Karpas-422 (cell line): Measurements from ENCODE around the gene RBPJ. TPM values are rescaled to one million over a fixed set of nuclear protein-coding genes. Genes with fewer than 3 reads are reported as not detected.

Source experiments
- DNase-seq: peaks from one replicate; pipeline ENCODE4 v3.0.0-alpha.2; 2015
- H2AFZ ChIP-seq: fragments of 200-600 bp; sonication (generic); 2 replicates; pipeline ENCODE4 v1.6.1; 2014; ENCODE audit warnings: antibody characterized with exemption, low read length, mixed read lengths
- H3K27ac ChIP-seq: fragments of 200-600 bp; sonication (generic); 2 replicates; pipeline ENCODE4 v1.5.1; 2014; ENCODE audit warnings: mild to moderate bottlenecking, low read length, moderate library complexity
- H3K27me3 ChIP-seq: fragments of 200-600 bp; sonication (generic); 2 replicates; pipeline ENCODE4 v1.6.1; 2014; ENCODE audit warnings: low read length, mixed read lengths
- H3K36me3 ChIP-seq: fragments of 200-600 bp; sonication (generic); 2 replicates; pipeline ENCODE4 v1.6.1; 2014; ENCODE audit warnings: low read length, mixed read lengths; ENCODE audit not compliant: insufficient read depth
- H3K4me1 ChIP-seq: fragments of 200-600 bp; sonication (generic); 2 replicates; pipeline ENCODE4 v1.6.1; 2014; ENCODE audit warnings: mild to moderate bottlenecking, low read length, mixed read lengths
- H3K4me2 ChIP-seq: fragments of 200-600 bp; sonication (generic); 2 replicates; pipeline ENCODE4 v1.6.1; 2014; ENCODE audit warnings: low read length, low read depth, mild to moderate bottlenecking; ENCODE audit not compliant: poor library complexity, severe bottlenecking
- H3K4me3 ChIP-seq: fragments of 200-600 bp; sonication (generic); 2 replicates; pipeline ENCODE4 v1.5.1; 2014; ENCODE audit warnings: mild to moderate bottlenecking, antibody characterized with exemption, low read length, mixed read lengths
- H3K79me2 ChIP-seq: fragments of 200-600 bp; sonication (generic); 2 replicates; pipeline ENCODE4 v1.6.1; 2014; ENCODE audit warnings: mild to moderate bottlenecking, low read length, mixed read lengths
- H3K9ac ChIP-seq: fragments of 200-600 bp; sonication (generic); 2 replicates; pipeline ENCODE4 v1.6.0; 2014; ENCODE audit warnings: low read length
- H3K9me2 ChIP-seq: fragments of 200-600 bp; sonication (generic), shearing (Covaris generic); replicated peaks from 2 replicates; pipeline ENCODE4 v1.6.0; 2014; ENCODE audit warnings: mild to moderate bottlenecking, low read length, moderate library complexity; ENCODE audit not compliant: insufficient read depth
- H3K9me3 ChIP-seq: fragments of 300-700, 200-600 bp; sonication (generic); 2 replicates; pipeline ENCODE4 v1.6.1; 2014; ENCODE audit warnings: low read length, mixed read lengths
- H4K20me1 ChIP-seq: fragments of 200-600 bp; sonication (generic); 2 replicates; pipeline ENCODE4 v1.6.1; 2014; ENCODE audit warnings: mild to moderate bottlenecking, antibody characterized with exemption, low read length, low read depth; ENCODE audit not compliant: insufficient read depth
- total RNA-seq: library from RNA; depleted of rRNA; stranded (reverse); fragments of >200 nt; shearing (Covaris generic); gene quantifications from 2 replicates; pipeline ENCODE4 v1.2.3, GENCODE V29; 2014; ENCODE audit warnings: low replicate concordance

The RBPJ gene
- total RNA-seq, 1 experiment from 2014 or later: 36.8 TPM

DNA sequence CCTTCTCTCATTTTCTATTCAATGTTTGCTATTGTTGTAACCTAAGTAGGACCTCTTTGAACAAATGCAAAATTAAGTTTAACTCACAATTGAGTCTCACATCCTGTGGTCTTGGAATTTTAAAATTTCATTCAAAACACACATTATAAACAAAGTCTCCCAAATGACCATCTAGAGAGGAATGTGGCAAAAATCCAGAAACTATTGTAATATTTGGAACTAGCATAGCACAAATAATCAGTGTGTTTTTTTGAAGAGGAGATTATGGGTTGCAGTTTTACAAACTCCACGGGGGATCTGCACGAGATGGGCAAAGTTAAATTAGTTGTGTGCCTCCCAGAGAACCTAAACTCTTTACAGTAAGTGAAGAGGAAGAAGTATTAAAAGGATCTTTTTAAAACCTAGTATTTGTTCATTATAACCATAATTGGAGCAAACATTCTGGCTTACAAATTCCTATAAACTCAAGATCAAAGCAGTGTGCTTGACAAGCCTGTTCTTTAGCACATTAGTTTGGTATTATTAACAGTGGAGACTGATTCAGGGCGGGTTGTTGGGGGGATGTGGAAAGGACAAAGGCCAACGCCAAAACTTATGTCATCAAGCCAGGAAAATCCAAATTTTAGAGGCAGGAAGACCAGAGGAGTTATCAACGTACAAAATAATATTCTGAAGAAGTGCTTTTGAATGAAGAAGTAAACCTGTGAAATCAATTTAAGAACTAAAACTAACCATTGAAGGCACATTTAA is 22.4 kb upstream of the RBPJ start:
- H3K4me3 ChIP-seq: no peak overlapping the region
- H3K9me2 ChIP-seq: no peaks in the 10 kb centered on the region
- no peaks in the 10 kb centered on the region for H3K27me3 ChIP-seq
- no peaks in the 10 kb centered on the region for H3K9me3 ChIP-seq
- H3K27ac ChIP-seq: no peak overlapping the region
- no peaks in the 10 kb centered on the region for H3K4me1 ChIP-seq
- no peaks in the 10 kb centered on the region for H3K36me3 ChIP-seq
- no peak overlapping the region for H3K9ac ChIP-seq
- DNase-seq: no peak
- no peak overlapping the region for H2AFZ ChIP-seq
- H4K20me1 ChIP-seq: no peaks in the 10 kb centered on the region
- no peak overlapping the region for H3K4me2 ChIP-seq
- no peaks in the 10 kb centered on the region for H3K79me2 ChIP-seq

DNA sequence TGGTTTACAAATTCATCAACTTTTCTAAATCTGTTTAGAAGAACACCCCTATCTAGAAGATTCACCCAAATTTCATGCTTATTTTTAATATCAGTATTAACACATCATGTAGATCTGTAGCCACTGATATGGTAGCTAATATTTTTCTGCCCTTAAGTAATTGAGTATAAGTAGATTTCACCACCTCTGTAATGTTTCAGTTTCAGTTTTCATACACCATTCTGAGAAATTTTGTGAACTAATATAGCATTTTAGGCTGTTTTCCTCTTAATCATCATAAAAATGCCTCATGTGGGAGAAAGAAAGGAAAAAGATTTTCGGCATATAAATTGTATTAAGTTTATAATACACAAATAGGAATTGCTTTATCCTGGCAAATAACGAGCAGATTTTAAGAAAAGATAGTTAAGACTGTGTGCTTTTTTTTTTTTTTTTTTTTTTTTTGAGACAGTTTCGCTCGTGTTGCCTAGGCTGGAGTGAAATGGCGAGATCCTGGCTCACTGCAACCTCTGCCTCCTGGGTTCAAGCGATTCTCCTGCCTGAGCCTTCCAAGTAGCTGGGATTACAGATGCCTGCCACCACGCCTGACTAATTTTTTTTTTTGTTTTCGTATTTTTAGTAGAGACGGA is 21.4 kb upstream of the RBPJ start:
- no peak overlapping the region for H3K4me3 ChIP-seq
- DNase-seq: no peak
- no peak overlapping the region for H2AFZ ChIP-seq

DNA sequence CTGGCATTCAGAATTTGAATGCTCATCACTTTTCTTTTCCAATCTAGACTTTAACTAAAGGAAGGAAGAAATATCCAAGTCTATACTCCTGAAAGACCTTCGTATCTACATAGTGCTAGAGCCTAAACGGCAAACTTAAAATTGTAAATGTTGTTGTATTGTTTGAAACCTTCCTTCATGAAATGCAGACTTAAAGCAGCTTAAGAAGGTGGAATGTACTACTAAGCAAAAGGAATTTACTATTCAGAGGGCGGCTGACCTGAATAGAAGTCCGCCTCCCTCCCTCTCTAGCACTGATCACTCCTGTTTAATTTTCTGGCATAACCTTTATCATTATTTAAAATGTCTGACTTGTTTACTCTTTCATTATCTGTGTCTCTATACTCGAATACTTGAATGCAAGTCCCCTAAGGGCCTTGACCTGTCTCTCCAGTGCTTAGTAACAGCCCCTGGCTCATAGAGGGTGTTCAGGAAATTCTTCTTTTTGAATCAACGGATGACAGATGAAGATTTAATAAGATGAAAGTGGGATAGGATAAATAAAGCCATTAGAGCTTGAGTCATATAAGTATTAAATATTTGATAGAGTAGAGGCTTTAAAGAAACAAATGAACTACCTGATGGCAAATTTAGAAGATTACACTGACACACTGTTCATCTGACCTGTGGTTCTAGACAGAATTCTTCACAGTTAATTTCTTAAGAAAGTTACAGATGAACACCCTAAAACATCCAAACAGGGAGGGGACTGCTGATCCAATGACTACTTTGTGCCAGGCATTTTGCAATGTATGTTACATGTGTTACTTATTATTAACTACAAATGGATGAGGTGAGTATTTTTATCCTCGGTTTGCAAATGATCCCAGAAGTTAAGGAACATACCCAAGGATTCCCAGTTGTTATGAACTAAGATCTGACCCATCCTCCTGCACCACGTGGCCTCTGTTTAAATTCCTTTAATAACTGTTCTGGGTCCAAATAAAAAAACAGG is 20.2 kb upstream of the RBPJ start:
- Histone ChIP-seq H2AFZ (no peak overlapping the region), H3K9me2 (no peaks in the 10 kb centered on the region), H3K4me3 (no peak overlapping the region), H3K9ac (no peak overlapping the region), H4K20me1 (no peaks in the 10 kb centered on the region), H3K27ac (no peak overlapping the region), H3K36me3 (no peaks in the 10 kb centered on the region), H3K4me1 (no peaks in the 10 kb centered on the region), H3K9me3 (no peaks in the 10 kb centered on the region), H3K4me2 (no peak overlapping the region), H3K79me2 (no peaks in the 10 kb centered on the region), H3K27me3 (no peaks in the 10 kb centered on the region)
- DNase-seq: no peak

More for the DNA sequence above, 21.4 kb upstream of the RBPJ start:
- Histone ChIP-seq H3K9ac (no peak overlapping the region), H3K27me3 (no peaks in the 10 kb centered on the region), H3K27ac (no peak overlapping the region), H3K4me2 (peak overlapping the region; percentile 13), H4K20me1 (no peaks in the 10 kb centered on the region), H3K9me2 (no peaks in the 10 kb centered on the region), H3K9me3 (no peaks in the 10 kb centered on the region), H3K36me3 (no peaks in the 10 kb centered on the region), H3K79me2 (no peaks in the 10 kb centered on the region), H3K4me1 (no peaks in the 10 kb centered on the region)

DNA sequence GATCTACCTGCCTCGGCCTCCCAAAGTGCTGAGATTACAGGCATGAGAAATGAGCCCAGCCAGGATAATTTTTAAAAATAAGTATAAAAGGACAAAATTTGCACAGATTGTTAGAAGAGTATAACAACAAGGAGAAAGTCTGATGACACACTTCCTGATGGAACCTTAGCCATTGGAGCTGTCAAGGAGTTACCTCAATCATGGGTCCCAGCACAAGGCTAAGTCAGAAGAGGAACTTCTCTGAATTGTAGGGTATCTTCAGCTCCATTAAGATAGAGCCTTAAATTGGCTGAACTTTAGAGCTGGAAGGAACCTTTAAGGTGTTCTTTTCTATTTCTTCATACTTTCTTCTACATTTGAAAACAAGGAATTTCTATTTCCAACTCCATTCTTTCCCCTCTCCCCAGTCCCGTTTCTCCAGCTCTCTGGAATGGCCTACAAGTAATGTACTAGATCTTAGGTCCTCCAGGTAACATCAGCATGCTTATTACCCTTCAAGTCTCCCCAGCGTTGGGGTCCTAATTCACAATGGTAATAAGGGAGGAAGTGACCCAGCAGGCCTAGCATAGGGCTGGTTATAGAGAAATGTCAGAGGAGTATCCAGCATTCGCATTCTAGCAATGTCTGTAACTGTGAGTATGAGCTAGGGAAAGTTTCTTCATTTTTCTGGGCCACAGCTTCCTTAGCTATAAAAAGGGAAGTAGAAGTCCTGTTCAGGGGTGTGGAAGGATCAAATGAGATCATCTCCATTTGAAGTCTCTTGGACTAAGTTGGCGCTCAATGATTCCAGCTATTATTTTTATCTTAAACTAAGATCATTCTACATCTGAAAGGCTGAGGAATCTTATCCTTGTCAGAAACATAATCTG is 18.5 kb upstream of the RBPJ start:
- H3K79me2 ChIP-seq: no peaks in the 10 kb centered on the region
- H3K9me2 ChIP-seq: no peaks in the 10 kb centered on the region
- no peak overlapping the region for H3K9ac ChIP-seq
- H3K27me3 ChIP-seq: no peaks in the 10 kb centered on the region
- H3K4me1 ChIP-seq: no peaks in the 10 kb centered on the region
- no peaks in the 10 kb centered on the region for H3K9me3 ChIP-seq
- DNase-seq: no peak
- no peak overlapping the region for H3K4me3 ChIP-seq
- no peak overlapping the region for H2AFZ ChIP-seq
- no peak overlapping the region for H3K27ac ChIP-seq
- no peaks in the 10 kb centered on the region for H3K36me3 ChIP-seq
- H4K20me1 ChIP-seq: no peaks in the 10 kb centered on the region
- no peak overlapping the region for H3K4me2 ChIP-seq

DNA sequence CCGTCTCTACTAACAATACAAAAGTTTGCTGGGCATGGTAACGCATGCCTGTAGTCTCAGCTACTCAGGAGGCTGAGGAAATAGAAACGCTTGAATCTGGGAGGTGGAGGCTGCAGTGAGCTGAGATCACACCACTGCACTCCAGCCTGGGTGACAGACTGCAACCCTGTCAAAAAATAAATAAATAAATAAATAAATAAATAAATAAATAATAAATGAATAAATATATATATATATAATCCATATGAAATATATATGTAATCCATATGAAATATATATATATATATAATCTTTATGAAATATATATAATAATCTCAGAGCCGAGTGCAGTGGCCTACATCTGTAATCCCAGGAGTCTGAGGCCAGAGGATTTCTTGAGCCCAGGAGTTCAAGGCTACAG is 17.8 kb upstream of the RBPJ start:
- Histone ChIP-seq H2AFZ (no peak overlapping the region), H3K79me2 (no peaks in the 10 kb centered on the region), H3K27me3 (no peaks in the 10 kb centered on the region), H3K9me3 (no peaks in the 10 kb centered on the region), H3K4me3 (no peak overlapping the region), H3K36me3 (no peaks in the 10 kb centered on the region), H3K4me2 (no peak overlapping the region), H3K9ac (no peak overlapping the region), H4K20me1 (no peaks in the 10 kb centered on the region), H3K9me2 (no peaks in the 10 kb centered on the region), H3K27ac (no peak overlapping the region), H3K4me1 (no peaks in the 10 kb centered on the region)
- DNase-seq: no peak

DNA sequence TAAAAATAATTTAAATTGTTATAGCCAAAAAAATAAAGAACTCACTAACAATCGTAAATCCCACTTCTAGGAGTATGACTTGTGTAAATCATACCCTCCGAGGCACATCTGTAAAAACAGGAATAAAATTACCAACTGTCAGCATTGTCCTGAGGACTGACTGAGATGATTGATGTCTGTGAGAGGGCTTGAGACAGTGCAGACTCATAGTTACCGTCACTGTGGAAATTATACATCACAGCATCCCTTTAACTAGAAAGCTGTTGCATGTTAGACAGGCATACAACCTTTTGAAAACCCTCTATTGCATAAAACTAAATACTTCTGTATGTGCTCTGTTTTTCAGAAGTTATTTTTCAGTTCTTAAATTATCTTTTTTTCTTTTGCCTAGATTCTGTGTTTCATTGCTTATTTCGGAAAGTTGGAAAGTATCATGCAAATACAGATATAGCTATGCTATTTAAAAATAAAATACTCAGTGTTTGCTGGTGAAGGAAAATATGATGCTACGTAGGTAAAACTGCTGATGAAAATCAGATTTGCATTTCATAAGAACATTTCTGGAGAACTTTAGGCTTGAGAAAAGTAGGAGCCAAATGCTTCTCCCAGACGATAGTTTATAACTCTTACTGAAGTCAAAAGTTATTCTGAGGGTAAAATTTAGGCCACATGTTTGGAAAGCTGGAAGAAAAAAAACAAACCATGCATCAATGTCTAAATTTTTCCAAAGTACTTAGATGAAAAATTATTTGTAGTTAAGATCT is 13.6 kb upstream of the RBPJ start:
- Histone ChIP-seq H3K9me2 (no peaks in the 10 kb centered on the region), H3K27me3 (no peaks in the 10 kb centered on the region), H4K20me1 (no peaks in the 10 kb centered on the region), H3K9me3 (no peaks in the 10 kb centered on the region), H3K4me3 (no peak overlapping the region), H2AFZ (no peak overlapping the region), H3K79me2 (no peaks in the 10 kb centered on the region), H3K9ac (no peak overlapping the region), H3K4me2 (no peak overlapping the region), H3K4me1 (peaks cover 4% of the 10 kb centered on the region), H3K36me3 (no peaks in the 10 kb centered on the region), H3K27ac (no peak overlapping the region)
- DNase-seq: no peak

DNA sequence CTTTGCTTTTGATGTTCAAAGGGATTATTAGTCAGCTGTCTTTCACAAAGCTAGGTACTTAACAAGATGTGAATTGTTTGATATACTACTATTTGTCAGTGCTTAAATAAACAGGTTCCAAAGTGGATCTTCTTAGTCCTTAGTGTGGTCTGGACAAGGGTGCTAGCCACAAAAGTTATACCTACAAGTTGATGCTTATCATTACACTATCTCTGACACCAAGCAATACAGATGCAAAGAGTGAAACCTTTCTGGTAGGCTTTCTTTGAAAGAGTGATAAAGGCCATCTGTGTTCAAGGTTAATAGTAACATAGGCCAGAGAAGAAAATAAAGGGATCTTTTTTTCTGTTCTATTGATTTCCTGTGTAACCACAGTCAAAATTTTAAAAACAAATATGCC is 12.2 kb upstream of the RBPJ start:
- Histone ChIP-seq H3K36me3 (no peaks in the 10 kb centered on the region), H3K27me3 (no peaks in the 10 kb centered on the region), H3K79me2 (no peaks in the 10 kb centered on the region), H3K4me2 (no peak overlapping the region), H4K20me1 (no peaks in the 10 kb centered on the region), H2AFZ (no peak overlapping the region), H3K9ac (no peak overlapping the region), H3K4me1 (peaks cover 8% of the 10 kb centered on the region), H3K27ac (no peak overlapping the region), H3K4me3 (no peak overlapping the region), H3K9me3 (no peaks in the 10 kb centered on the region), H3K9me2 (no peaks in the 10 kb centered on the region)
- DNase-seq: no peak
